Loucy (cell line): ENCODE results near the gene NLRP9.

Source experiments
- EZH2phosphoT487 ChIP-seq: fragments of 200-600 bp; IDR thresholded peaks from 2 replicates; pipeline ENCODE4 v1.6.1; 2018; ENCODE audit warnings: antibody characterized with exemption, mild to moderate bottlenecking, moderate library complexity, borderline replicate concordance
- TF ChIP-seq, protein P1 (sequence below): fragments of 200-600 bp; sonication (generic); conservative IDR thresholded peaks from 2 replicates; pipeline ENCODE4 v1.5.1; 2014; ENCODE audit warnings: mild to moderate bottlenecking, antibody characterized with exemption, low read length

DNA sequence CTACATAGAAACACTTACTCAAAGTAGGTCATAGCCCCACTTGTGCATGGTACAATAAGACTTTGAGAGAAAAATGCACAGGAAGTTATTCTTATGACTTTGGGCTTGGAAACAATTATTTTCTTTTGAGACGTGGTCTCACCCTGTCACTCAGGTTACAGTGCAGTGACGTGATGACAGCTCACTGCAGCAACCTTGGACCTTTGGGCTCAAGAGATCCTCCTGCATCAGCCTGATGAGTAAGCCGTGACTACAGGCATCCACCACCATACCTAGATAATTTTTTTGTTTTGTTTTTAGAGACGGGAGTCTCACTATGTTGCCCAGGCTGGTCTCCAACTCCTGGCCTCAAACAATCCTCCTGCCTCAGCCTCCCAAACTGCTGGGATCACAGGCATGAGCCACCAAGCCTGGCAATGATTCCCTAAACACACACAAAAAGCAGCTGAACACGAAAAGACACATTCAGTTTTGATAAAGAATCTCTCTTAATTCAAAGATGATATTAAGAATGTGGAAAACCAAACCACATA is 17.9 kb downstream of the NLRP9 start:
- TF ChIP-seq, protein P1, sequence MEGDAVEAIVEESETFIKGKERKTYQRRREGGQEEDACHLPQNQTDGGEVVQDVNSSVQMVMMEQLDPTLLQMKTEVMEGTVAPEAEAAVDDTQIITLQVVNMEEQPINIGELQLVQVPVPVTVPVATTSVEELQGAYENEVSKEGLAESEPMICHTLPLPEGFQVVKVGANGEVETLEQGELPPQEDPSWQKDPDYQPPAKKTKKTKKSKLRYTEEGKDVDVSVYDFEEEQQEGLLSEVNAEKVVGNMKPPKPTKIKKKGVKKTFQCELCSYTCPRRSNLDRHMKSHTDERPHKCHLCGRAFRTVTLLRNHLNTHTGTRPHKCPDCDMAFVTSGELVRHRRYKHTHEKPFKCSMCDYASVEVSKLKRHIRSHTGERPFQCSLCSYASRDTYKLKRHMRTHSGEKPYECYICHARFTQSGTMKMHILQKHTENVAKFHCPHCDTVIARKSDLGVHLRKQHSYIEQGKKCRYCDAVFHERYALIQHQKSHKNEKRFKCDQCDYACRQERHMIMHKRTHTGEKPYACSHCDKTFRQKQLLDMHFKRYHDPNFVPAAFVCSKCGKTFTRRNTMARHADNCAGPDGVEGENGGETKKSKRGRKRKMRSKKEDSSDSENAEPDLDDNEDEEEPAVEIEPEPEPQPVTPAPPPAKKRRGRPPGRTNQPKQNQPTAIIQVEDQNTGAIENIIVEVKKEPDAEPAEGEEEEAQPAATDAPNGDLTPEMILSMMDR, result no peak
- no peak for TF ChIP-seq EZH2phosphoT487
